HCT116 (cell line): ENCODE results near the gene KLC4. TPM values are rescaled to one million over a fixed set of nuclear protein-coding genes. Genes with fewer than 3 reads are reported as not detected.

Experiments
- ATAC-seq: fragments of 200-7000 bp; cut with Tn5 transposase; 2 replicates; pipeline ENCODE4 v1.9.1; 2020; ENCODE audit warnings: mild to moderate bottlenecking, moderate library complexity
- BruUV-seq: library from RNA; stranded (reverse); fragments of 400-500 nt; replicated peaks from 2 replicates; lab custom pipeline; 2021; lab: Mats Ljungman, UMichigan
- CTCF ChIA-PET: fragments of 300-600 bp; sonication (Branson Sonifier 250); formaldehyde crosslinking; loops from one replicate; lab custom pipeline; 2021; ENCODE audit warnings: antibody characterized with exemption; lab: Charles Lee
- POLR2A ChIA-PET: fragments of 300-600, 350-600 bp; sonication (Branson Sonifier 250); formaldehyde crosslinking; loops from one replicate; lab custom pipeline; 2021; ENCODE audit warnings: antibody characterized with exemption; lab: Charles Lee
- RAD21 ChIA-PET, 2 experiments: fragments of 300-600 bp; sonication (Branson Sonifier 250); formaldehyde crosslinking; loops; one replicate each; lab custom pipeline; 2023; ENCODE audit warnings: low total read pairs in 2 of 2; ENCODE audit not compliant: uncharacterized antibody in 2 of 2, unreplicated experiment in 2 of 2, low non-redundant PET in 1 of 2; lab: Charles Lee
- DNase-seq: peaks from one replicate; pipeline ENCODE4 v3.0.0-alpha.2; 2010; ENCODE audit warnings: low read depth, low spot score
- H2AFZ ChIP-seq: fragments of 200-600 bp; shearing (Covaris generic), sonication (generic); 2 replicates; pipeline ENCODE4 v1.6.1; 2017; ENCODE audit warnings: low read depth, mixed run types, mixed read lengths, antibody characterized with exemption, low read length; ENCODE audit not compliant: poor library complexity, severe bottlenecking
- H3K27ac ChIP-seq: 2 replicates; pipeline ENCODE4 v1.5.1; 2012; ENCODE audit warnings: low read depth, low read length
- H3K27me3 ChIP-seq: fragments of 200-600 bp; sonication (generic); 2 replicates; pipeline ENCODE4 v1.6.1; 2016; ENCODE audit warnings: mixed run types, low read length, mixed read lengths; ENCODE audit not compliant: insufficient read depth
- H3K36me3 ChIP-seq, 2 experiments: fragments of 200-500 bp in 1 of 2; fragments of 200-600 bp in 1 of 2; sonication (Bioruptor generic) in 1 of 2; sonication (generic) in 1 of 2; 2 replicates each; pipeline versions ENCODE4 v1.5.1 to v1.6.1; 2014 to 2016; ENCODE audit warnings: low read length in 2 of 2, inconsistent platforms in 1 of 2, mixed read lengths in 1 of 2, mixed run types in 1 of 2; ENCODE audit not compliant: insufficient read depth in 2 of 2, control insufficient read depth in 1 of 2
- H3K4me1 ChIP-seq, 2 experiments: fragments of 200-600 bp in 1 of 2; sonication (generic) in 1 of 2; 2 replicates each; pipeline versions ENCODE4 v1.5.1 to v1.6.1; 2012 to 2017; ENCODE audit warnings: low read length in 2 of 2, inconsistent platforms in 1 of 2, mild to moderate bottlenecking in 1 of 2, mixed read lengths in 1 of 2, mixed run types in 1 of 2, moderate library complexity in 1 of 2; ENCODE audit not compliant: insufficient read depth in 2 of 2, control insufficient read depth in 1 of 2
- H3K4me2 ChIP-seq: fragments of 200-600 bp; sonication (generic); 2 replicates; pipeline ENCODE4 v1.6.1; 2017; ENCODE audit warnings: mixed run types, low read length, mixed read lengths
- H3K4me3 ChIP-seq, 2 experiments: fragments of 200-600 bp in 1 of 2; sonication (generic) in 1 of 2; replicated peaks in 1 of 2; 2 replicates each; pipeline ENCODE4 v1.5.1; 2011 to 2016; ENCODE audit warnings: low read length in 2 of 2, control low read depth in 1 of 2, low read depth in 1 of 2, mild to moderate bottlenecking in 1 of 2, mixed read lengths in 1 of 2, mixed run types in 1 of 2
- H3K79me2 ChIP-seq: fragments of 200-600 bp; sonication (generic); 2 replicates; pipeline ENCODE4 v1.6.1; 2017; ENCODE audit warnings: mild to moderate bottlenecking, mixed run types, low read length, moderate library complexity, mixed read lengths; ENCODE audit not compliant: insufficient read depth
- H3K9ac ChIP-seq: fragments of 200-600 bp; sonication (generic); 2 replicates; pipeline ENCODE4 v1.6.1; 2016; ENCODE audit warnings: low read length, mixed read lengths
- H3K9me2 ChIP-seq: fragments of 200-600 bp; sonication (generic), shearing (Covaris generic); 2 replicates; pipeline ENCODE4 v1.6.1; 2017; ENCODE audit warnings: mixed run types, mild to moderate bottlenecking, moderate library complexity; ENCODE audit not compliant: insufficient read depth
- H3K9me3 ChIP-seq, 2 experiments: fragments of 200-500 bp in 1 of 2; fragments of 200-600 bp in 1 of 2; sonication (Bioruptor generic) in 1 of 2; sonication (generic) in 1 of 2; 2 replicates each; pipeline ENCODE4 v1.6.1; 2014 to 2017; ENCODE audit warnings: low read length in 2 of 2, mixed read lengths in 2 of 2, inconsistent platforms in 1 of 2, low read depth in 1 of 2, mild to moderate bottlenecking in 1 of 2, mixed run types in 1 of 2, moderate library complexity in 1 of 2; ENCODE audit not compliant: control insufficient read depth in 1 of 2, insufficient read depth in 1 of 2
- H4K20me1 ChIP-seq: fragments of 200-600 bp; sonication (generic), shearing (Covaris generic); 2 replicates; pipeline ENCODE4 v1.6.1; 2017; ENCODE audit warnings: mixed run types, mild to moderate bottlenecking, moderate library complexity; ENCODE audit not compliant: insufficient read depth
- CBX3 ChIP-seq: IDR thresholded peaks from 2 replicates; pipeline ENCODE4 v1.6.1; 2012; ENCODE audit warnings: low read depth
- CTCF ChIP-seq, 3 experiments: fragments of 200-600 bp in 1 of 3; sonication (generic) in 1 of 3; IDR thresholded peaks in 2 of 3; conservative IDR thresholded peaks in 1 of 3; 2 replicates each; pipeline ENCODE4 v1.5.1; 2012 to 2017; ENCODE audit warnings: low read depth in 2 of 3, low read length in 2 of 3, antibody characterized with exemption in 1 of 3, borderline replicate concordance in 1 of 3, control low read depth in 1 of 3, mild to moderate bottlenecking in 1 of 3, mixed read lengths in 1 of 3, mixed run types in 1 of 3, moderate library complexity in 1 of 3; ENCODE audit not compliant: insufficient read depth in 1 of 3
- FOSL1 ChIP-seq: IDR thresholded peaks from 2 replicates; pipeline ENCODE4 v1.6.1; 2012; ENCODE audit warnings: low read depth
- REST ChIP-seq: IDR thresholded peaks from 2 replicates; pipeline ENCODE4 v1.6.1; 2012; ENCODE audit warnings: low read depth
- YY1 ChIP-seq: IDR thresholded peaks from 2 replicates; pipeline ENCODE4 v1.6.1; 2011; ENCODE audit warnings: low read length, low read depth, moderate library complexity, mild to moderate bottlenecking; ENCODE audit not compliant: insufficient replicate concordance; ENCODE audit errors: extremely low read depth
- ZNF274 ChIP-seq: fragments of 200-500 bp; sonication (Bioruptor generic); IDR thresholded peaks from 2 replicates; pipeline ENCODE4 v1.6.1; 2014; ENCODE audit warnings: mild to moderate bottlenecking, low read depth, low read length, inconsistent platforms
- intact Hi-C: fragments of 100-400 bp; cut with micrococcal nuclease; formaldehyde crosslinking; loops from 2 replicates; pipeline ENCODE4 v1.10.0; 2022
- total RNA-seq: library from RNA; stranded (reverse); gene quantifications from one replicate; pipeline ENCODE4 v1.2.1, GENCODE V29; 2021; ENCODE audit not compliant: unreplicated experiment

KLC4 gene
- total RNA-seq, 1 experiment from 2014 or later, result 16.2 TPM

GRCh38 chr6:43011207-43011606 lies 48.2 kb upstream of the KLC4 start:
- Histone ChIP-seq H3K4me1 (peaks cover 7 to 20% of the 10 kb centered on the region in 2 experiments; a peak in 2 of 4 replicates), H3K9me3 (no peaks in the 10 kb centered on the region), H3K9ac (no peak overlapping the region), H3K4me2 (no peak overlapping the region), H4K20me1 (no peaks in the 10 kb centered on the region), H3K27me3 (no peaks in the 10 kb centered on the region), H3K9me2 (no peaks in the 10 kb centered on the region), H3K27ac (no peak overlapping the region), H3K4me3 (no peak overlapping the region), H2AFZ (no peak overlapping the region), H3K36me3 (peaks cover 36 to 37% of the 10 kb centered on the region in 2 experiments; a peak in 3 of 4 replicates), H3K79me2 (peaks cover 34% of the 10 kb centered on the region)
- TF ChIP-seq CTCF (IDR thresholded peaks at IDR 0.05 in 2 of 3, conservative IDR thresholded peaks at IDR 0.05 in 1 of 3; ENCODE audit: borderline replicate concordance in 1 of 3, insufficient read depth in 1 of 3, low read depth in 2 of 3, low read length in 2 of 3), result peak in 1 of 3 experiments; percentile 8; a peak in 1 of 6 replicates
- no peak for TF ChIP-seq CBX3
- no peak for TF ChIP-seq YY1
- no peak for TF ChIP-seq REST
- TF ChIP-seq FOSL1, result no peak
- TF ChIP-seq ZNF274, result no peak
- DNase-seq (no peak), ATAC-seq (no peak)
- BruUV-seq, result no TSS peak
- intact Hi-C loops, result loop anchor here (5.0 kb wide), 2 partner anchors 46 to 254 kb away; partner anchors contain the start of genes KLC4 and MRPL2
- POLR2A ChIA-PET, result no interaction called here
- CTCF ChIA-PET, result no interaction called here
- RAD21 ChIA-PET, result no interaction called here
